ENCODE data around the gene PCYT1B.
"Not testable (repeated sequence)": the region's sequence is repeated elsewhere in the genome, so short reads cannot be mapped to it uniquely, and the experiment has no call there.

PCYT1B gene

DNA sequence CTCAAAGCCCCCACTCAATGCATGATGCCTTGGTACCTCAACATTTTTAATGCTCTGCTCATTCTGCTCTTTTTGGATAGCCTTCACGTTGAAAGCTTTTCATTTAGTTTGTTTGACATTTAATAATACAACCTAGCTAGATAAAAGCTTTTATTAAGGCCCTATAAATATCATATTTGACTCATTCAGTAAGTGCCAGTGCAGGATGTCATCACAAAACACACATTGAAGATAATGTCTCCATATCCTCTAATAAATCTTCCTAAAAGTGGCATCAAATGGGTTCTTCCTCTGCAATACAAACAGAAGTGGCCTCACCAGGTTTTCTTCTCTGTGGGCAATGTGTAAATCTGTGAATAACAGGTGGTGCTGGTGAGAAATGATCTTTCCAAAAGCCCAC lies 12.0 kb upstream of the PCYT1B start:
- no peaks in the 10 kb centered on the region for H3K4me1 ChIP-seq
- H3K4me2 ChIP-seq (ENCODE audit: low read length): no peak overlapping the region
- H3K9me3 ChIP-seq (ENCODE audit: control insufficient read depth, low read length): no peaks in the 10 kb centered on the region
- no peak overlapping the region for H3K9ac ChIP-seq
- no peaks in the 10 kb centered on the region for H3K79me2 ChIP-seq
- H3K36me3 ChIP-seq (ENCODE audit: control insufficient read depth, insufficient read depth, low read length): no peaks in the 10 kb centered on the region
- H3K27me3 ChIP-seq (ENCODE audit: control insufficient read depth, insufficient read depth, low read length): no peaks in the 10 kb centered on the region
- TF ChIP-seq CTCF (IDR thresholded peaks at IDR 0.05): no peak
- no peak overlapping the region for H3K27ac ChIP-seq
- H3K4me3 ChIP-seq (ENCODE audit: low read depth, low read length): no peak overlapping the region
- H2AFZ ChIP-seq: no peak overlapping the region

GRCh38 chrX:24658421-24658820 lies 11.3 kb upstream of the PCYT1B start:
- Histone ChIP-seq H3K79me2 (no peaks in the 10 kb centered on the region), H3K27ac (no peak overlapping the region), H3K36me3 (ENCODE audit: control insufficient read depth, insufficient read depth, low read length) (no peaks in the 10 kb centered on the region), H3K9me3 (ENCODE audit: control insufficient read depth, low read length) (no peaks in the 10 kb centered on the region), H3K4me2 (ENCODE audit: low read length) (no peak overlapping the region), H3K9ac (no peak overlapping the region), H3K4me3 (ENCODE audit: low read depth, low read length) (no peak overlapping the region), H3K27me3 (ENCODE audit: control insufficient read depth, insufficient read depth, low read length) (no peaks in the 10 kb centered on the region), H3K4me1 (no peaks in the 10 kb centered on the region), H2AFZ (no peak overlapping the region)
- no peak for TF ChIP-seq CTCF (IDR thresholded peaks at IDR 0.05)

- Histone ChIP-seq H3K27me3 (ENCODE audit: control insufficient read depth, insufficient read depth, low read length) (no peaks in the 10 kb centered on the region), H3K36me3 (ENCODE audit: control insufficient read depth, insufficient read depth, low read length) (no peaks in the 10 kb centered on the region)
- TF ChIP-seq CTCF (IDR thresholded peaks at IDR 0.05): no peak
Observed at GRCh38 chrX:24657671-24658386, 10.7 kb upstream of the PCYT1B start.

DNA sequence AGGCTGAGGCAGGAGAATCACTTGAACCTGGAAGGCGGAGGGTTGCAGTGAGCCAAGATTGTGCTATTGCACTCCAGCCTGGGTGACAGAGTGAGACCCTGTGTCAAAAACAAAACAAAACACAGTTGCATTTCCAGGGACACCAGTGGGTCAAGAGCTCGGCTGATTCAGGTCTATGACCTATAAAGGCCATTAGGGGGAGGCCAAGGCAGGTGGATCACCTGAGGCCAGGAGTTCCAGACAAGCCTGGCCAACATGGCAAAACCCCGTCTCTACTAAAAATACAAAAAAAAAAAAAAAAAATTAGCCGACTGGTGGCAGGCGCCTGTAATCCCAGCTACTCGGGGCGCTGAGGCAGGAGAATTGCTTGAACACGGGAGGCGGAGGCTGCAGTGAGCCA lies 8.5 kb upstream of the PCYT1B start:
- not testable (repeated sequence) for H3K79me2 ChIP-seq; H2AFZ ChIP-seq; H3K27ac ChIP-seq; H3K9ac ChIP-seq; H3K4me3 ChIP-seq (ENCODE audit: low read depth, low read length); H3K27me3 ChIP-seq (ENCODE audit: control insufficient read depth, insufficient read depth, low read length); H3K36me3 ChIP-seq (ENCODE audit: control insufficient read depth, insufficient read depth, low read length); H3K4me1 ChIP-seq; H3K4me2 ChIP-seq (ENCODE audit: low read length); H3K9me3 ChIP-seq (ENCODE audit: control insufficient read depth, low read length)

More at GRCh38 chrX:24657671-24658386, 10.7 kb upstream of the PCYT1B start:
- Histone ChIP-seq H3K4me2 (ENCODE audit: low read length) (no peak overlapping the region), H3K4me1 (no peaks in the 10 kb centered on the region), H3K79me2 (no peaks in the 10 kb centered on the region), H3K9me3 (ENCODE audit: control insufficient read depth, low read length) (no peaks in the 10 kb centered on the region), H3K9ac (no peak overlapping the region), H3K4me3 (ENCODE audit: low read depth, low read length) (no peak overlapping the region), H3K27ac (no peak overlapping the region), H2AFZ (no peak overlapping the region)

- Histone ChIP-seq H3K27me3 (ENCODE audit: control insufficient read depth, insufficient read depth, low read length) (no peaks in the 10 kb centered on the region), H3K79me2 (no peaks in the 10 kb centered on the region), H3K4me1 (no peaks in the 10 kb centered on the region), H3K9me3 (ENCODE audit: control insufficient read depth, low read length) (no peaks in the 10 kb centered on the region), H3K4me3 (ENCODE audit: low read depth, low read length) (no peak overlapping the region), H3K9ac (no peak overlapping the region), H3K4me2 (ENCODE audit: low read length) (no peak overlapping the region), H3K36me3 (ENCODE audit: control insufficient read depth, insufficient read depth, low read length) (no peaks in the 10 kb centered on the region), H2AFZ (no peak overlapping the region), H3K27ac (no peak overlapping the region)
- TF ChIP-seq CTCF (IDR thresholded peaks at IDR 0.05): no peak
Observed at GRCh38 chrX:24651783-24652182, 4.6 kb upstream of the PCYT1B start.
